GM10266 (cell line): ENCODE results near the gene DKK1.

Source experiments
- DNase-seq: peaks from one replicate; pipeline ENCODE4 v3.0.0; 2012; ENCODE audit errors: extremely low spot score
- CTCF ChIP-seq: IDR thresholded peaks from 2 replicates; pipeline ENCODE4 v1.5.1; 2012; ENCODE audit warnings: mild to moderate bottlenecking, low read depth; ENCODE audit not compliant: control insufficient read depth, insufficient read depth; ENCODE audit errors: missing control alignments

DKK1 gene

GRCh38 chr10:52316500-52316899 is 2.4 kb downstream of the DKK1 start:
- DNase-seq = no peak
- no peak for TF ChIP-seq CTCF

GRCh38 chr10:52318136-52318701 is 4.1 kb downstream of the DKK1 start:
- DNase-seq = no peak
- TF ChIP-seq CTCF = no peak

- no peak for TF ChIP-seq CTCF
- no peak for DNase-seq
Observed at GRCh38 chr10:52318822-52319464, 4.9 kb downstream of the DKK1 start.

GRCh38 chr10:52319926-52320325 is 5.8 kb downstream of the DKK1 start:
- DNase-seq = no peak
- TF ChIP-seq CTCF = no peak

GRCh38 chr10:52322323-52322722 is 8.2 kb downstream of the DKK1 start:
- no peak for TF ChIP-seq CTCF
- no peak for DNase-seq

GRCh38 chr10:52322936-52323335 is 8.9 kb downstream of the DKK1 start:
- no peak for DNase-seq
- TF ChIP-seq CTCF = no peak

GRCh38 chr10:52326382-52326781 is 12.3 kb downstream of the DKK1 start:
- no peak for DNase-seq
- TF ChIP-seq CTCF = no peak
